HCT116 (cell line): ENCODE data around the gene TXNDC15. TPM values are rescaled to one million over a fixed set of nuclear protein-coding genes. Genes with fewer than 3 reads are reported as not detected.
"Not testable (repeated sequence)": the region's sequence is repeated elsewhere in the genome, so short reads cannot be mapped to it uniquely, and the experiment has no call there.

Source experiments
- ATAC-seq: fragments of 200-7000 bp; cut with Tn5 transposase; 2 replicates; pipeline ENCODE4 v1.9.1; 2020; ENCODE audit warnings: mild to moderate bottlenecking, moderate library complexity
- BruUV-seq: library from RNA; stranded (reverse); fragments of 400-500 nt; replicated peaks from 2 replicates; lab custom pipeline; 2021; lab: Mats Ljungman, UMichigan
- CTCF ChIA-PET: fragments of 300-600 bp; sonication (Branson Sonifier 250); formaldehyde crosslinking; loops from one replicate; lab custom pipeline; 2021; ENCODE audit warnings: antibody characterized with exemption; lab: Charles Lee
- POLR2A ChIA-PET: fragments of 300-600, 350-600 bp; sonication (Branson Sonifier 250); formaldehyde crosslinking; loops from one replicate; lab custom pipeline; 2021; ENCODE audit warnings: antibody characterized with exemption; lab: Charles Lee
- RAD21 ChIA-PET, 2 experiments: fragments of 300-600 bp; sonication (Branson Sonifier 250); formaldehyde crosslinking; loops; one replicate each; lab custom pipeline; 2023; ENCODE audit warnings: low total read pairs in 2 of 2; ENCODE audit not compliant: uncharacterized antibody in 2 of 2, unreplicated experiment in 2 of 2, low non-redundant PET in 1 of 2; lab: Charles Lee
- DNase-seq: peaks from one replicate; pipeline ENCODE4 v3.0.0-alpha.2; 2010; ENCODE audit warnings: low read depth, low spot score
- H2AFZ ChIP-seq: fragments of 200-600 bp; shearing (Covaris generic), sonication (generic); 2 replicates; pipeline ENCODE4 v1.6.1; 2017; ENCODE audit warnings: low read depth, mixed run types, mixed read lengths, antibody characterized with exemption, low read length; ENCODE audit not compliant: poor library complexity, severe bottlenecking
- H3K27ac ChIP-seq: 2 replicates; pipeline ENCODE4 v1.5.1; 2012; ENCODE audit warnings: low read depth, low read length
- H3K27me3 ChIP-seq: fragments of 200-600 bp; sonication (generic); 2 replicates; pipeline ENCODE4 v1.6.1; 2016; ENCODE audit warnings: mixed run types, low read length, mixed read lengths; ENCODE audit not compliant: insufficient read depth
- H3K36me3 ChIP-seq, 2 experiments: fragments of 200-500 bp in 1 of 2; fragments of 200-600 bp in 1 of 2; sonication (Bioruptor generic) in 1 of 2; sonication (generic) in 1 of 2; 2 replicates each; pipeline versions ENCODE4 v1.5.1 to v1.6.1; 2014 to 2016; ENCODE audit warnings: low read length in 2 of 2, inconsistent platforms in 1 of 2, mixed read lengths in 1 of 2, mixed run types in 1 of 2; ENCODE audit not compliant: insufficient read depth in 2 of 2, control insufficient read depth in 1 of 2
- H3K4me1 ChIP-seq, 2 experiments: fragments of 200-600 bp in 1 of 2; sonication (generic) in 1 of 2; 2 replicates each; pipeline versions ENCODE4 v1.5.1 to v1.6.1; 2012 to 2017; ENCODE audit warnings: low read length in 2 of 2, inconsistent platforms in 1 of 2, mild to moderate bottlenecking in 1 of 2, mixed read lengths in 1 of 2, mixed run types in 1 of 2, moderate library complexity in 1 of 2; ENCODE audit not compliant: insufficient read depth in 2 of 2, control insufficient read depth in 1 of 2
- H3K4me2 ChIP-seq: fragments of 200-600 bp; sonication (generic); 2 replicates; pipeline ENCODE4 v1.6.1; 2017; ENCODE audit warnings: mixed run types, low read length, mixed read lengths
- H3K4me3 ChIP-seq, 2 experiments: fragments of 200-600 bp in 1 of 2; sonication (generic) in 1 of 2; replicated peaks in 1 of 2; 2 replicates each; pipeline ENCODE4 v1.5.1; 2011 to 2016; ENCODE audit warnings: low read length in 2 of 2, control low read depth in 1 of 2, low read depth in 1 of 2, mild to moderate bottlenecking in 1 of 2, mixed read lengths in 1 of 2, mixed run types in 1 of 2
- H3K79me2 ChIP-seq: fragments of 200-600 bp; sonication (generic); 2 replicates; pipeline ENCODE4 v1.6.1; 2017; ENCODE audit warnings: mild to moderate bottlenecking, mixed run types, low read length, moderate library complexity, mixed read lengths; ENCODE audit not compliant: insufficient read depth
- H3K9ac ChIP-seq: fragments of 200-600 bp; sonication (generic); 2 replicates; pipeline ENCODE4 v1.6.1; 2016; ENCODE audit warnings: low read length, mixed read lengths
- H3K9me2 ChIP-seq: fragments of 200-600 bp; sonication (generic), shearing (Covaris generic); 2 replicates; pipeline ENCODE4 v1.6.1; 2017; ENCODE audit warnings: mixed run types, mild to moderate bottlenecking, moderate library complexity; ENCODE audit not compliant: insufficient read depth
- H3K9me3 ChIP-seq, 2 experiments: fragments of 200-500 bp in 1 of 2; fragments of 200-600 bp in 1 of 2; sonication (Bioruptor generic) in 1 of 2; sonication (generic) in 1 of 2; 2 replicates each; pipeline ENCODE4 v1.6.1; 2014 to 2017; ENCODE audit warnings: low read length in 2 of 2, mixed read lengths in 2 of 2, inconsistent platforms in 1 of 2, low read depth in 1 of 2, mild to moderate bottlenecking in 1 of 2, mixed run types in 1 of 2, moderate library complexity in 1 of 2; ENCODE audit not compliant: control insufficient read depth in 1 of 2, insufficient read depth in 1 of 2
- H4K20me1 ChIP-seq: fragments of 200-600 bp; sonication (generic), shearing (Covaris generic); 2 replicates; pipeline ENCODE4 v1.6.1; 2017; ENCODE audit warnings: mixed run types, mild to moderate bottlenecking, moderate library complexity; ENCODE audit not compliant: insufficient read depth
- CEBPB ChIP-seq: IDR thresholded peaks from 2 replicates; pipeline ENCODE4 v1.6.1; 2012; ENCODE audit warnings: low read depth
- EZH2 ChIP-seq: fragments of 200-600 bp; sonication (generic); IDR thresholded peaks from 2 replicates; pipeline ENCODE4 v1.6.1; 2017; ENCODE audit warnings: antibody characterized with exemption, mixed run types
- FOSL1 ChIP-seq: IDR thresholded peaks from 2 replicates; pipeline ENCODE4 v1.6.1; 2012; ENCODE audit warnings: low read depth
- JUND ChIP-seq: IDR thresholded peaks from 2 replicates; pipeline ENCODE4 v1.6.1; 2012
- POLR2A ChIP-seq: IDR thresholded peaks from 2 replicates; pipeline ENCODE4 v1.7.0; 2011; ENCODE audit warnings: borderline replicate concordance; ENCODE audit not compliant: insufficient read depth, insufficient read length; ENCODE audit errors: extremely low read depth
- RAD21 ChIP-seq: IDR thresholded peaks from 2 replicates; pipeline ENCODE4 v1.6.1; 2012; ENCODE audit warnings: low read depth, mild to moderate bottlenecking
- SRF ChIP-seq: IDR thresholded peaks from 2 replicates; pipeline ENCODE4 v1.6.1; 2012; ENCODE audit warnings: low read depth
- ZNF274 ChIP-seq: fragments of 200-500 bp; sonication (Bioruptor generic); IDR thresholded peaks from 2 replicates; pipeline ENCODE4 v1.6.1; 2014; ENCODE audit warnings: mild to moderate bottlenecking, low read depth, low read length, inconsistent platforms
- intact Hi-C: fragments of 100-400 bp; cut with micrococcal nuclease; formaldehyde crosslinking; loops from 2 replicates; pipeline ENCODE4 v1.10.0; 2022
- total RNA-seq: library from RNA; stranded (reverse); gene quantifications from one replicate; pipeline ENCODE4 v1.2.1, GENCODE V29; 2021; ENCODE audit not compliant: unreplicated experiment

TXNDC15 gene
- total RNA-seq, 1 experiment from 2014 or later = 17.8 TPM

DNA sequence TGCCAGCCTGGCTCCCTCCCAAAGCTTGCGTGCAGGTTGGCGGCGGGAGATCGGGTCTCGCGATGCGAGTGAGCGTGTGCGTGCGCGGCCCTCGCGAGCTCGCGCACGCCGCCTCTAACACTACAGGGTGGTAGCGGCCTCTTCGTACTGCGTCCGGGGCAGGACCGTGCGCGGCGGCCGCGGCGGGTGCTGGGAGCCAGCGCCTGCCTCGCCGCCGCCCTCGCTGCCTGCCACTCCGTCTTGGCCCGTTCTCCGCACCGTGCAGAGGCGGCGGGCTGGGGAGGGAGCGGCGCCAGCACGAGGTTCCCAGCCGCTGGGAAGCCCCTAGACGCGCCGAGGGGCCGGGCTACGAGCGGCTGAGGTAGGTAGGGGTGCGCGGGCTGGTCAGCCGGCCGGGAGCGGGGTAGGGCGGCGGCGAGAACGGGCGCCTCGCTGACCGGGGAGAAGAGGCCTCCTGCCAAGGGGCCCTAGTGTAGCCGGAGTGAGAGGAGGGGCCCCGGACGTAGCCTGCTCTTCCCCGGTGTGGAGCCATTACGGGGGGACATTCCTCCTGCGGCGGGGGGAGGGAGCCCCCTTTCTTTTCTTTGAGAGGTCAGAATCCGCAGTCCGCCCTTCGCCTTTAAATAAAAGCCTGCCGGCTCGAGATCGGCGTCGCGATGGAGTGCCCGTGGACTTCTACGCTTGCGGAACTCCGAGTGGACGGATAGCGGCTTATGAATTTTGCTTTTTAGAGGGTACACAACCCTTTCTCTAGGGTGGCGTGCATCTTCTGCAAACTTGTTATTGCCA is 28.1 kb upstream of the TXNDC15 start, which contains the start of gene C5orf24 (continued):
- TF ChIP-seq ZNF274 (no peak), CEBPB (no peak), SRF (no peak), JUND (no peak), POLR2A (peak; percentile 96)

DNA sequence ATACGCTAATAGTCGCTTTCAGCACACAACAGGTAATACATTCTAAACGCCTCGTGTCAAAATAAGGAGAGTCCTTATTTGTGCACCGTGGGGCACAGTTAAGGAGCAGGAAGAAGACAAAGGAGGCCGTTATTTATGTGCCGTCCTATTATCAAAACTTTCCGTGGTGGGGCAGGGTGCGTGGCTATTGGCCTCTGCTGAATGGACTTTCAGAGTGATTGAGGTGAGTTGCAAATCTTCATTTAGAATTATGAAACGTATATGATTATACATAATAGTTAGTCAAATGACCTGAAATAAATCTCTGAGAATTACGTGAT is 27.6 kb upstream of the TXNDC15 start:
- Histone ChIP-seq H3K9ac (peak overlapping the region; percentile 98), H3K4me3 (peak overlapping the region; percentile 76 to 96), H3K4me1 (peaks cover 40 to 62% of the 10 kb centered on the region in 2 experiments), H3K9me3 (no peaks in the 10 kb centered on the region), H3K27ac (peak overlapping the region; percentile 93), H3K79me2 (peaks cover 52% of the 10 kb centered on the region), H3K27me3 (no peaks in the 10 kb centered on the region), H2AFZ (no peak overlapping the region), H3K9me2 (no peaks in the 10 kb centered on the region), H3K36me3 (peaks cover 0 to 3% of the 10 kb centered on the region in 2 experiments; a peak in 1 of 4 replicates), H3K4me2 (peak overlapping the region; percentile 74), H4K20me1 (peaks cover 7% of the 10 kb centered on the region; the same call in 1 of the 2 replicates)
- no peak for ATAC-seq
- intact Hi-C loops = no loop called here
- CTCF ChIA-PET = no interaction called here
- POLR2A ChIA-PET = interaction anchor here (0.9 kb wide), 1 partner anchor 58 kb away, joined by 3 read pairs; the partner anchor contains the start of gene PCBD2
- no peak for TF ChIP-seq RAD21
- TF ChIP-seq FOSL1 = 0 out of 2 replicates have a peak, but pooled peaks have one; percentile 7
- no peak for TF ChIP-seq EZH2
- no peak for DNase-seq
- RAD21 ChIA-PET = no interaction called here
- BruUV-seq = TSS peak; percentile 74

DNA sequence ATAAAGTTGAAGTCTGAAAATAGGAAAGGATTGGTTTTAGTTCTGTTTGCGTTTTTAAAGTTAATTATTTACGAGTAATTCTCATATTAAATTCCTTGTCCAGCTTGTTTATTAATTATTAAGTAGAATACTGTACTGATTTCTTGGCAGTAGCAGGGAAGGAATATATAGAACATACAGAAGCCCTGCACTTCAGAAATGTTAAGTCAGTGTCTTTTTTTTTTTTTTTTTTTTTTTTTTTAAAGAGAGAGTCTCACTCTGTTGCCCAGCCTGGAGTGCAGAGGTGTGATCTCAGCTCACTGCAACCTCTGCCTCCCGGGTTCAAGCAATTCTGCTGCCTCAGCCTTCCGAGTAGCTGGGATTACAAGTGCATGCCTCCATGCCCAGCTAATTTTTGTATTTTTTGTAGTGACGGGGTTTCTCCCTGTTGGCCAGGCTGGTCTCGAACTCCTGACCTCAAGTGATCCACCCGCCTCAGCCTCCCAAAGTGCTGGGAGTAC is 24.7 kb upstream of the TXNDC15 start:
- H3K9me3 ChIP-seq, ATAC-seq, RAD21 ChIA-PET, DNase-seq, H2AFZ ChIP-seq, H3K27me3 ChIP-seq, H3K9me2 ChIP-seq, BruUV-seq, H4K20me1 ChIP-seq, H3K36me3 ChIP-seq, H3K4me3 ChIP-seq: not testable (repeated sequence)
- intact Hi-C loops = loop anchor here (2.0 kb wide), 1 partner anchor 55 kb away; the partner anchor contains the start of gene PCBD2
- Histone ChIP-seq H3K9ac (peak overlapping the region; percentile 22; the same call in 1 of the 2 replicates), H3K4me2 (peak overlapping the region; percentile 74), H3K79me2 (peaks cover 76% of the 10 kb centered on the region), H3K27ac (peak overlapping the region; percentile 68), H3K4me1 (peaks cover 40 to 63% of the 10 kb centered on the region in 2 experiments)
- ChIA-PET POLR2A (interaction anchor here (1.6 to 2.0 kb wide), 2 partner anchors 9 to 55 kb away, joined by 5 to 7 read pairs; partner anchors contain the start of gene PCBD2), CTCF (interaction anchor here (1.2 kb wide), 1 partner anchor 9 kb away, joined by 7 read pairs; no protein-coding TSS in a partner anchor)
